RWPE2 (cell line): Measurements from ENCODE around the gene SIK3.

Experiments
- ATAC-seq: fragments of 200-7000 bp; cut with Tn5 transposase; 3 replicates; pipeline ENCODE4 v1.9.1; 2021; ENCODE audit warnings: low read depth
- DNase-seq: peaks from one replicate; pipeline ENCODE4 v3.0.0-alpha.2; 2020; ENCODE audit warnings: low spot score
- H3K27ac ChIP-seq: fragments of 450-650 bp; 2 replicates; pipeline ENCODE4 v1.5.1; 2017; ENCODE audit warnings: mild to moderate bottlenecking; ENCODE audit not compliant: poor library complexity, severe bottlenecking
- H3K27me3 ChIP-seq: fragments of 250-450 bp; sonication (Bioruptor Pico); 2 replicates; pipeline ENCODE4 v1.5.1; 2021; ENCODE audit warnings: mild to moderate bottlenecking, moderate library complexity; ENCODE audit not compliant: insufficient read depth, poor library complexity, severe bottlenecking
- H3K36me3 ChIP-seq: fragments of 250-450 bp; sonication (Bioruptor Pico); 2 replicates; pipeline ENCODE4 v1.5.1; 2020; ENCODE audit warnings: low read depth, mild to moderate bottlenecking, moderate library complexity
- H3K4me1 ChIP-seq: fragments of 250-450 bp; sonication (Bioruptor Pico); 2 replicates; pipeline ENCODE4 v1.5.1; 2021; ENCODE audit warnings: mild to moderate bottlenecking, moderate library complexity; ENCODE audit not compliant: insufficient read depth, poor library complexity, severe bottlenecking
- H3K4me3 ChIP-seq: fragments of 250-450 bp; sonication (Bioruptor Pico); 2 replicates; pipeline ENCODE4 v1.5.1; 2021; ENCODE audit warnings: mild to moderate bottlenecking, moderate library complexity; ENCODE audit not compliant: severe bottlenecking
- H3K9me3 ChIP-seq: fragments of 250-450 bp; sonication (Bioruptor Pico); 2 replicates; pipeline ENCODE4 v1.5.1; 2021; ENCODE audit warnings: mild to moderate bottlenecking, moderate library complexity; ENCODE audit not compliant: severe bottlenecking
- CTCF ChIP-seq: fragments of 450-650 bp; IDR thresholded peaks from one replicate; pipeline ENCODE4 v1.5.1; 2017; ENCODE audit warnings: mild to moderate bottlenecking, moderate library complexity; ENCODE audit not compliant: poor library complexity, severe bottlenecking

The SIK3 gene

GRCh38 chr11:117087446-117087845, 10.8 kb downstream of the SIK3 start:
- no peak for ATAC-seq
- H3K4me3 ChIP-seq: no peak overlapping the region
- H3K4me1 ChIP-seq: peaks cover 26% of the 10 kb centered on the region
- no peaks in the 10 kb centered on the region for H3K36me3 ChIP-seq
- no peaks in the 10 kb centered on the region for H3K27me3 ChIP-seq
- H3K9me3 ChIP-seq: no peaks in the 10 kb centered on the region
- DNase-seq: no peak
- H3K27ac ChIP-seq: no peak overlapping the region
- no peak for TF ChIP-seq CTCF

GRCh38 chr11:117084992-117085391, 13.2 kb downstream of the SIK3 start:
- Histone ChIP-seq H3K27me3 (no peaks in the 10 kb centered on the region), H3K4me1 (peaks cover 16% of the 10 kb centered on the region), H3K4me3 (no peak overlapping the region), H3K36me3 (no peaks in the 10 kb centered on the region), H3K27ac (no peak overlapping the region), H3K9me3 (peaks cover 3% of the 10 kb centered on the region)
- TF ChIP-seq CTCF: no peak
- no peak for ATAC-seq
- no peak for DNase-seq

GRCh38 chr11:117083011-117083935, 15.0 kb downstream of the SIK3 start:
- DNase-seq (no peak), ATAC-seq (no peak)
- H3K4me3 ChIP-seq: no peak overlapping the region
- H3K27ac ChIP-seq: no peak overlapping the region
- H3K36me3 ChIP-seq: no peaks in the 10 kb centered on the region
- peaks cover 8% of the 10 kb centered on the region for H3K4me1 ChIP-seq
- TF ChIP-seq CTCF: no peak
- peaks cover 3% of the 10 kb centered on the region for H3K9me3 ChIP-seq
- no peaks in the 10 kb centered on the region for H3K27me3 ChIP-seq

GRCh38 chr11:117081908-117082307, 16.3 kb downstream of the SIK3 start:
- Histone ChIP-seq H3K27me3 (no peaks in the 10 kb centered on the region), H3K36me3 (no peaks in the 10 kb centered on the region), H3K27ac (no peak overlapping the region), H3K4me3 (no peak overlapping the region), H3K4me1 (peaks cover 17% of the 10 kb centered on the region), H3K9me3 (peaks cover 3% of the 10 kb centered on the region)
- ATAC-seq (no peak), DNase-seq (no peak)
- TF ChIP-seq CTCF: no peak

- Histone ChIP-seq H3K36me3 (no peaks in the 10 kb centered on the region), H3K27ac (no peak overlapping the region), H3K27me3 (no peaks in the 10 kb centered on the region), H3K4me1 (peaks cover 17% of the 10 kb centered on the region), H3K4me3 (no peak overlapping the region), H3K9me3 (peaks cover 3% of the 10 kb centered on the region)
- ATAC-seq: no peak
- no peak for TF ChIP-seq CTCF
- no peak for DNase-seq
Measured at GRCh38 chr11:117080370-117080769, 17.9 kb downstream of the SIK3 start.
